NCI-H1930 (cell line): ENCODE results near the gene CELF1.
"Not testable (repeated sequence)": the region's sequence is repeated elsewhere in the genome, so short reads cannot be mapped to it uniquely, and the experiment has no call there.

ENCODE experiments used
- DNase-seq, 2 experiments: peaks; one replicate each; lab custom pipeline; 2025; lab: John Stamatoyannopoulos, UW

CELF1 gene

GRCh38 chr11:47538741-47539565 is 14.0 kb downstream of the CELF1 start:
- peak; percentile 45 to 71 for DNase-seq

- DNase-seq = no peak
These were observed 16.0 kb downstream of the CELF1 start for GRCh38 chr11:47536915-47537314.

GRCh38 chr11:47534704-47535251 is 18.2 kb downstream of the CELF1 start:
- DNase-seq = no peak

- no peak for DNase-seq
These were observed 19.2 kb downstream of the CELF1 start for GRCh38 chr11:47533690-47534151.

GRCh38 chr11:47532597-47533213 is 20.2 kb downstream of the CELF1 start:
- no peak for DNase-seq

GRCh38 chr11:47531666-47532065 is 21.3 kb downstream of the CELF1 start:
- no peak for DNase-seq

GRCh38 chr11:47530721-47531120 is 22.2 kb downstream of the CELF1 start:
- DNase-seq = not testable (repeated sequence)

GRCh38 chr11:47529951-47530350 is 23.0 kb downstream of the CELF1 start:
- DNase-seq = no peak

GRCh38 chr11:47527186-47527585 is 25.7 kb downstream of the CELF1 start:
- no peak for DNase-seq

GRCh38 chr11:47526032-47526431 is 26.9 kb downstream of the CELF1 start:
- DNase-seq = not testable (repeated sequence)

- DNase-seq = no peak
These were observed 28.5 kb downstream of the CELF1 start for GRCh38 chr11:47524291-47524874.

GRCh38 chr11:47523490-47524225 is 29.3 kb downstream of the CELF1 start:
- no peak for DNase-seq

- no peak for DNase-seq
These were observed 34.5 kb downstream of the CELF1 start for GRCh38 chr11:47518212-47518964.

- no peak for DNase-seq
These were observed 35.7 kb downstream of the CELF1 start for GRCh38 chr11:47516984-47517853.

- no peak for DNase-seq
These were observed 36.8 kb downstream of the CELF1 start for GRCh38 chr11:47516155-47516554.

- DNase-seq = no peak
These were observed 37.9 kb downstream of the CELF1 start for GRCh38 chr11:47514825-47515647.

GRCh38 chr11:47512701-47513100 is 40.2 kb downstream of the CELF1 start:
- no peak for DNase-seq

- no peak for DNase-seq
These were observed 41.0 kb downstream of the CELF1 start for GRCh38 chr11:47511917-47512316.

GRCh38 chr11:47510209-47510608 is 42.7 kb downstream of the CELF1 start:
- DNase-seq = no peak
